ENCODE data around the gene RB1.
"Not testable (repeated sequence)": the region's sequence is repeated elsewhere in the genome, so short reads cannot be mapped to it uniquely, and the experiment has no call there.

The RB1 gene

GRCh38 chr13:48299591-48299990, 4.0 kb upstream of the RB1 start:
- no peak for DNase-seq

- DNase-seq: no peak
Observed at GRCh38 chr13:48302871-48303358, 636 bp upstream of the RB1 start.

GRCh38 chr13:48304143-48304876, 759 bp downstream of the RB1 start:
- no peak for DNase-seq

GRCh38 chr13:48311223-48311622, 7.7 kb downstream of the RB1 start:
- DNase-seq: no peak

- no peak for DNase-seq
Observed at GRCh38 chr13:48315969-48316650, 12.6 kb downstream of the RB1 start.

- no peak for DNase-seq
Observed at GRCh38 chr13:48316826-48317510, 13.4 kb downstream of the RB1 start.

GRCh38 chr13:48317511-48318376, 14.2 kb downstream of the RB1 start:
- no peak for DNase-seq

- DNase-seq: no peak
Observed at GRCh38 chr13:48318377-48318811, 14.8 kb downstream of the RB1 start.

- DNase-seq: no peak
Observed at GRCh38 chr13:48318821-48319511, 15.4 kb downstream of the RB1 start.

- no peak for DNase-seq
Observed at GRCh38 chr13:48319531-48320398, 16.2 kb downstream of the RB1 start.

GRCh38 chr13:48320399-48320790, 16.8 kb downstream of the RB1 start:
- DNase-seq: no peak

GRCh38 chr13:48320891-48321510, 17.4 kb downstream of the RB1 start:
- no peak for DNase-seq

- DNase-seq: no peak
Observed at GRCh38 chr13:48322294-48322693, 18.7 kb downstream of the RB1 start.

GRCh38 chr13:48333976-48334375, 30.4 kb downstream of the RB1 start:
- DNase-seq: no peak

- DNase-seq: no peak
Observed at GRCh38 chr13:48334534-48335127, 31.1 kb downstream of the RB1 start.

GRCh38 chr13:48339198-48339597, 35.6 kb downstream of the RB1 start:
- DNase-seq: not testable (repeated sequence)

- no peak for DNase-seq
Observed at GRCh38 chr13:48344264-48344663, 40.7 kb downstream of the RB1 start.

- DNase-seq: no peak
Observed at GRCh38 chr13:48346583-48346982, 43.0 kb downstream of the RB1 start.

- DNase-seq: no peak
Observed at GRCh38 chr13:48349525-48349924, 46.0 kb downstream of the RB1 start.

- no peak for DNase-seq
Observed at GRCh38 chr13:48353590-48353989, 50.0 kb downstream of the RB1 start.
